ENCODE measurements around the gene ASCL3.
"Not testable (repeated sequence)": the region's sequence is repeated elsewhere in the genome, so short reads cannot be mapped to it uniquely, and the experiment has no call there.

- TF ChIP-seq POLR2AphosphoS5, POLR2A (IDR thresholded peaks at IDR 0.05; ENCODE audit: low read depth, low read length): not testable (repeated sequence)
Measured at GRCh38 chr11:8986772-8987171, 44.0 kb upstream of the ASCL3 start.

All from GM12891 (cell line).